ENCODE results near the gene UBE2E3. TPM values are rescaled to one million over a fixed set of nuclear protein-coding genes. Genes with fewer than 3 reads are reported as not detected.

The UBE2E3 gene
- total RNA-seq, 4 donors from 2014 or later: 20.2 to 69.9 (median 65.4) TPM

DNA sequence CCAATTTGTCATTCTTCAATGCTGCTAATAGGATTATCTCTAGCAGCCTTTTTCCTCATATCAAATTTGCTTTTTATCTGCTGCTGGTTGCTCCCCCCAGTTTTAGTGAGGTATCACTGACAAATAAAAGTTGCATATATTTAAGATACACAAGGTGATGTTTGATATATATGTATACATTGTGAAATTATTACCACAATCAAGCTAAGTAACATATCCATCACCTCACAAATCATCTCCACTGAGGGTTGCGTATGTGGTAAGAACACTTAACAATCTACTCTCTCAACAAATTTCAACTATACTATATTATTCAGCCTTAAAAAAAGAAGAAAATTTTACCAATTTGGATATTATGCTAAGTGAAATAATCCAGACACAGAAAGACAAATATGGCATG lies 30.5 kb upstream of the UBE2E3 start:
- Histone ChIP-seq H3K27me3 (no peaks in the 10 kb centered on the region), H3K9me3 (no peaks in the 10 kb centered on the region), H3K4me1 (no peaks in the 10 kb centered on the region), H3K4me3 (no peak overlapping the region), H3K36me3 (no peaks in the 10 kb centered on the region), H3K27ac (no peak overlapping the region)
- no peak for DNase-seq
- TF ChIP-seq POLR2AphosphoS5 (IDR thresholded peaks at IDR 0.05) (no peak), POLR2A (IDR thresholded peaks at IDR 0.05) (no peak), EP300 (IDR thresholded peaks at IDR 0.05; ENCODE audit: low read depth) (no peak)
- TF ChIP-seq, protein P1, sequence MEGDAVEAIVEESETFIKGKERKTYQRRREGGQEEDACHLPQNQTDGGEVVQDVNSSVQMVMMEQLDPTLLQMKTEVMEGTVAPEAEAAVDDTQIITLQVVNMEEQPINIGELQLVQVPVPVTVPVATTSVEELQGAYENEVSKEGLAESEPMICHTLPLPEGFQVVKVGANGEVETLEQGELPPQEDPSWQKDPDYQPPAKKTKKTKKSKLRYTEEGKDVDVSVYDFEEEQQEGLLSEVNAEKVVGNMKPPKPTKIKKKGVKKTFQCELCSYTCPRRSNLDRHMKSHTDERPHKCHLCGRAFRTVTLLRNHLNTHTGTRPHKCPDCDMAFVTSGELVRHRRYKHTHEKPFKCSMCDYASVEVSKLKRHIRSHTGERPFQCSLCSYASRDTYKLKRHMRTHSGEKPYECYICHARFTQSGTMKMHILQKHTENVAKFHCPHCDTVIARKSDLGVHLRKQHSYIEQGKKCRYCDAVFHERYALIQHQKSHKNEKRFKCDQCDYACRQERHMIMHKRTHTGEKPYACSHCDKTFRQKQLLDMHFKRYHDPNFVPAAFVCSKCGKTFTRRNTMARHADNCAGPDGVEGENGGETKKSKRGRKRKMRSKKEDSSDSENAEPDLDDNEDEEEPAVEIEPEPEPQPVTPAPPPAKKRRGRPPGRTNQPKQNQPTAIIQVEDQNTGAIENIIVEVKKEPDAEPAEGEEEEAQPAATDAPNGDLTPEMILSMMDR (IDR thresholded peaks at IDR 0.05): no peak
- 0 to 50% methylated on average over 1 of the region's 1 CpG for WGBS, 2 donors (ENCODE audit: low coverage in 1 of 2)
- intact Hi-C loops (cut with DNase I; ENCODE audit: low total_unique reads): no loop called here
- in situ Hi-C loops (cut with MboI; ENCODE audit: low pct_ligation_motif_present in 1 of 4, low pct_unique_long_range_greater_than_20kb in 1 of 4, low sequenced_read_pairs in 3 of 4): no loop called here

DNA sequence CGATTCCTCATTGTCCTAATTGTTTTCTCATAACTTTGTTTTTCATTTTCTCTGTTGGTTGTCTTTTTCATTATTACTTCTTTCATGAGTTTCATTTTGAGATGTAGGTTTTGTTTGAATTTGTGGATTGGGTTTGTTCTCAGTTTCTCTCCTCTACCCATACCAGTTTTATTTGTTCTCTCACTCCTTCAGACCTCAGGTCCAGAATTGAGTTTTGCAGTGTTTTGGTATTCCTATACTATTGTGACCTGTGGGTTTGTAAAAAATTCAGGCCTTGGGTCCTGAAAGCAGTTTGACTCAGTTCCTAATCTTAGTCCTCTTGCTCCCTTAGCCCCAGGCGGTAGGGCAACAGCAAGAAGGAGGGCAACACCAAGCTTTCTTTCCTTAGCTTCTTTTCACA lies 28.3 kb upstream of the UBE2E3 start:
- in situ Hi-C loops (cut with MboI; ENCODE audit: low pct_ligation_motif_present in 1 of 4, low pct_unique_long_range_greater_than_20kb in 1 of 4, low sequenced_read_pairs in 3 of 4): no loop called here
- no peak for TF ChIP-seq POLR2A (IDR thresholded peaks at IDR 0.05)
- no peak for TF ChIP-seq POLR2AphosphoS5 (IDR thresholded peaks at IDR 0.05)
- TF ChIP-seq EP300 (IDR thresholded peaks at IDR 0.05; ENCODE audit: low read depth): no peak
- TF ChIP-seq, protein P1 (IDR thresholded peaks at IDR 0.05): no peak
- Histone ChIP-seq H3K4me1 (no peaks in the 10 kb centered on the region), H3K9me3 (no peaks in the 10 kb centered on the region), H3K27ac (no peak overlapping the region), H3K36me3 (no peaks in the 10 kb centered on the region), H3K4me3 (no peak overlapping the region), H3K27me3 (no peaks in the 10 kb centered on the region)
- no peak for DNase-seq
- WGBS, 2 donors (ENCODE audit: low coverage in 1 of 2): 76 to 85% methylated on average over 2 of the region's 2 CpGs
- intact Hi-C loops (cut with DNase I; ENCODE audit: low total_unique reads): no loop called here

DNA sequence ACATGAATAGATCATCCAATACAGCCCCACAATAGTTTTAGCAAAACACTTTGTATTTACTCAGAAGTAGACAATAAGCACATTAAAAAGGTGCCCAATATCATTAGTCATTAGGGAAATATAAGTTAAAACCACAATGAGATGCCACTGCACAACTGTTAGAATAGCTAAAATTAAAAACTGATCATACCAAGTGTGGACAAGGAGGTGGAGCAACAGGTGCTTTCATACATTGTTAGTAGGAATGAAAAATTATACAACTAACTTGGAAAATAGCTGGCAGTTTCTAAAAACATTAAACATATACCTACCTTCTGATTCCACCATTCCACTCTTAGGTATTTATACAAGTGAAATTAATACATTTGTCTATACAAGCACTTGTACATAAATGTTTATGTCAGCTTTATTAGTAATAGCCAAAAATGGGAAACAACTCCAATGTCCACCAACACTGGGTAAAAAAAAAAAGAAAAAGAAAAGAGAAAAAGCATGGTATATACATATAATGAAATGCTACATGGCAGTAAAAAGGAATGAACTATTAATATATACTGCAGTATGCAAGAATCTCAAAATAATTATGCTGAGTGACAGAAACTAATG lies 27.6 kb upstream of the UBE2E3 start:
- intact Hi-C loops (cut with DNase I; ENCODE audit: low total_unique reads): no loop called here
- Histone ChIP-seq H3K36me3 (no peaks in the 10 kb centered on the region), H3K27me3 (no peaks in the 10 kb centered on the region), H3K4me3 (no peak overlapping the region), H3K4me1 (no peaks in the 10 kb centered on the region), H3K9me3 (no peaks in the 10 kb centered on the region), H3K27ac (no peak overlapping the region)
- no peak for TF ChIP-seq POLR2A (IDR thresholded peaks at IDR 0.05)
- TF ChIP-seq, protein P1 (IDR thresholded peaks at IDR 0.05): no peak
- TF ChIP-seq EP300 (IDR thresholded peaks at IDR 0.05; ENCODE audit: low read depth): no peak
- no peak for TF ChIP-seq POLR2AphosphoS5 (IDR thresholded peaks at IDR 0.05)
- no peak for DNase-seq
- in situ Hi-C loops (cut with MboI; ENCODE audit: low pct_ligation_motif_present in 1 of 4, low pct_unique_long_range_greater_than_20kb in 1 of 4, low sequenced_read_pairs in 3 of 4): no loop called here

DNA sequence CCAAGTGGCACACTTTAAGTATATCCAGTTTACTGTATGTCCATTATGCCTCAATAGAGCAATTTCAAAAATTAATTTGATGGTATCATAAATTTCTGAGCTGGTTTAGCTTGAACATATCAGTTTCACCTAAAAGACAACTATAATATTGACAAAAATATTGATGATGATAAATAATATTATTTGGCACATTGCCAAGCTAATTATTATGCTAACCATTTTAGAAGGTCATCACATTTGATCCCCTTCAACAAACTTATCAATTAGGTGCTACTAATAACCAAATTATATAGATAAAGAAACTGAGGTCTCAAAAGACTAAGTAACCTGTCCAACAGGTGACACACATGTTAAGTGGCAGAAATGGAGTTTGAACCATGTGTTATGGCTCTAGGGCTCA lies 26.9 kb upstream of the UBE2E3 start:
- TF ChIP-seq POLR2AphosphoS5 (IDR thresholded peaks at IDR 0.05) (no peak), POLR2A (IDR thresholded peaks at IDR 0.05) (no peak), EP300 (IDR thresholded peaks at IDR 0.05; ENCODE audit: low read depth) (no peak)
- TF ChIP-seq, protein P1 (IDR thresholded peaks at IDR 0.05): no peak
- in situ Hi-C loops (cut with MboI; ENCODE audit: low pct_ligation_motif_present in 1 of 4, low pct_unique_long_range_greater_than_20kb in 1 of 4, low sequenced_read_pairs in 3 of 4) (no loop called here), intact Hi-C loops (cut with DNase I; ENCODE audit: low total_unique reads) (no loop called here)

More for the DNA sequence above, 26.9 kb upstream of the UBE2E3 start:
- Histone ChIP-seq H3K9me3 (no peaks in the 10 kb centered on the region), H3K27ac (no peak overlapping the region), H3K4me3 (no peak overlapping the region), H3K36me3 (no peaks in the 10 kb centered on the region), H3K4me1 (no peaks in the 10 kb centered on the region), H3K27me3 (no peaks in the 10 kb centered on the region)
- no peak for DNase-seq
